Fibroblast of pulmonary artery (primary cell): ENCODE measurements around the gene ACOT2.

ENCODE experiments used
- DNase-seq: peaks from one replicate; pipeline ENCODE4 v3.0.0-alpha.2; 2010; ENCODE audit warnings: low read depth
- H3K4me3 ChIP-seq: replicated peaks from 2 replicates; pipeline ENCODE4 v1.5.1; 2011; ENCODE audit warnings: low read depth, mild to moderate bottlenecking, control low read depth, low read length, moderate library complexity
- TF ChIP-seq, protein P1 (sequence below): IDR thresholded peaks from 2 replicates; pipeline ENCODE4 v1.5.1; 2011; ENCODE audit warnings: mild to moderate bottlenecking, control low read depth, low read length, inconsistent platforms; ENCODE audit errors: missing control alignments

ACOT2 gene

DNA sequence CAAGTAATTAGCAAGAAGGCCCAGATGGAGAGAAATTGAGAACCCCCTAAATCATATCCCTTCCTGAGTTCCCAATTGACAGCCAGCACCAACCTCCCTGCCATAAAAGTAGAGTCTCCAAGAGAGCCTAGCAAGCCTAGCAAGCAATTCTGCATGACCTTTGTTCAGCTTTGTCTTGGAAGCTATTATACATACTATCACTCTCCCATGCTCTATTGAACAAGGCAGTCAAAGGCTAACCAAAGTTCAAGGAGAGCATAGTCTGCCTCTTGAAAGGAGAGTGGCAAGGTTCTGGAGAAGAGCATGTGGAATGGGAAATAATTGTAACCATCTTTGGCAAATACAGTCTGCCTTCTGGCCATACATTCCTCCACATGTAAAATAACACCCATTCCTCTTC, 30.5 kb downstream of the ACOT2 start:
- no peak overlapping the region for H3K4me3 ChIP-seq
- TF ChIP-seq, protein P1, sequence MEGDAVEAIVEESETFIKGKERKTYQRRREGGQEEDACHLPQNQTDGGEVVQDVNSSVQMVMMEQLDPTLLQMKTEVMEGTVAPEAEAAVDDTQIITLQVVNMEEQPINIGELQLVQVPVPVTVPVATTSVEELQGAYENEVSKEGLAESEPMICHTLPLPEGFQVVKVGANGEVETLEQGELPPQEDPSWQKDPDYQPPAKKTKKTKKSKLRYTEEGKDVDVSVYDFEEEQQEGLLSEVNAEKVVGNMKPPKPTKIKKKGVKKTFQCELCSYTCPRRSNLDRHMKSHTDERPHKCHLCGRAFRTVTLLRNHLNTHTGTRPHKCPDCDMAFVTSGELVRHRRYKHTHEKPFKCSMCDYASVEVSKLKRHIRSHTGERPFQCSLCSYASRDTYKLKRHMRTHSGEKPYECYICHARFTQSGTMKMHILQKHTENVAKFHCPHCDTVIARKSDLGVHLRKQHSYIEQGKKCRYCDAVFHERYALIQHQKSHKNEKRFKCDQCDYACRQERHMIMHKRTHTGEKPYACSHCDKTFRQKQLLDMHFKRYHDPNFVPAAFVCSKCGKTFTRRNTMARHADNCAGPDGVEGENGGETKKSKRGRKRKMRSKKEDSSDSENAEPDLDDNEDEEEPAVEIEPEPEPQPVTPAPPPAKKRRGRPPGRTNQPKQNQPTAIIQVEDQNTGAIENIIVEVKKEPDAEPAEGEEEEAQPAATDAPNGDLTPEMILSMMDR: no peak
- no peak for DNase-seq

DNA sequence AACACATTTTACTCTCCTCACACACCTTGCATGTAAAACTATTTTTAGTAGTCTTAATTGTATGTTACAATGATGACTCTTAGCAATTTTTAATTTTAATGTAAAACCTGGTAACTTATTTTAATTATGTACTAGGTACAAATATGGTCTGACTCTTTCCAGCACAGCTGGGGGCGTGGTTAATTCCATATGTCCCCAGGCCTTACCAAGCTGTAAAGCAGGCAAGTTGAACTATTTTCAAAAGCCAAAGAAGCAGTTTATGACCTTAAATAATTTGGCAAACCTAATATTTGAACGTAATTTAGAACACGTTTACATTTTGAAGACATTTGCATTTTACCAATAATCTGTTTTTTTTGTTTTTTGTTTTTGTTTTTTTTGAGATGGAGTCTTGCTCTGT, 34.0 kb downstream of the ACOT2 start:
- DNase-seq: no peak
- H3K4me3 ChIP-seq: no peak overlapping the region
- TF ChIP-seq, protein P1: no peak

DNA sequence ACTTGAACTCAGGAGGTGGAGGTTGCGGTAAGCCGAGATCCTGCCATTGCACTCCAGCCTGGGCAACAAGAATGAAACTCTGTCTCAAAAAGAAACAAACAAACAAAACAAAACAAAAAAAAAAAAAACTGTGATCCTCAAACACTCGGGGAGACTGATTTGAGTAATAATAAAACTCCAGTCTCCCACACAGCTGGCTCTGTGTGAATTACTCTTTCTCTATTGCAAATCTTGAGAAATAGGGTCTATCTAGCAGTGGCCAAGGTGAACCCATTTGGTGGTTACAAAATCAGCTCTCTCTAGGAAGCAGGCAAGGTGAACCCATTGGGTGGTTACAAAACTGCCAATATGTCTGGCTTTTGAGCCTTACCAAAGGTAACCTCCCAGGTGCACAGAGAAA, 37.3 kb downstream of the ACOT2 start:
- no peak for DNase-seq
- TF ChIP-seq, protein P1: no peak
- H3K4me3 ChIP-seq: no peak overlapping the region

DNA sequence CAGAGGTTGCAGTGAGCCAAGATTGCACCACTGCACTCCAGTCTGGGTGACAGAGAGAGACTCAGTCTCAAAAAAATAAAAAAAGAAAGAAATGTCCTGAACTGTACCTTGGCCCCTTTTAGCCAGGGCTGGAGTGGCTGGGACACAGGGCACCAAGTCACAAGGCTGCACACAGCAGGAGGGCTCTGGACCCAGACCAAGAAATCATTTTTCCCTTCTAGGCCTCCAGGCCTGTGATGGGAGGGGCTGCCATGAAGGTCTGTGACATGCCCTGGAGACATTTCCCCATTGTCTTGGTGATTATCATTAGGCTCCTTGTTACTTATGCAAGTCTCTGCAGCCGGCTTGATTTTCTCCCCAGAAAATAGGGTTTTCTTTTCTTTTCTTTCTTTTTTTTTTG, 38.2 kb downstream of the ACOT2 start:
- no peak for DNase-seq
- TF ChIP-seq, protein P1: no peak

DNA sequence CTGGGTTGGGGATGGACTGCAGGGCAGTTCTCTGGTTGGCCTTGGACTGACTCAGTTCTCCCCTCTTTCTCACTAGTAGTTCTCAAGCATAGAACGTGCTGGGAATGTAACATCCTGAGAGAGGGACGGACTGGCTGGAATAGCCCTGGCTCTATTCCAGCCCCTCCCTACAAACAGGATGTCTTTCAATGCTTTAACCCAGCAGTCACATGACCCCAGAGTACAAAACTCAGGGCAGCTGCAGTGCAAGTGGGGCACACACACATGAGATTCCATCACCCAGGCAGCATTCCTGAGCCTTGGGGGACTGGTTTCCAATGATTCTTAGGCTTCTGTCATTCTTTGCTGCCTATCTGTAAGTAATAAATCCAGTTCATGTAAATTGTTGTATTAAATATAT, 41.7 kb downstream of the ACOT2 start:
- H3K4me3 ChIP-seq: no peak overlapping the region
- TF ChIP-seq, protein P1: no peak
- DNase-seq: peak; percentile 58

More for the DNA sequence above, 38.2 kb downstream of the ACOT2 start:
- no peak overlapping the region for H3K4me3 ChIP-seq

DNA sequence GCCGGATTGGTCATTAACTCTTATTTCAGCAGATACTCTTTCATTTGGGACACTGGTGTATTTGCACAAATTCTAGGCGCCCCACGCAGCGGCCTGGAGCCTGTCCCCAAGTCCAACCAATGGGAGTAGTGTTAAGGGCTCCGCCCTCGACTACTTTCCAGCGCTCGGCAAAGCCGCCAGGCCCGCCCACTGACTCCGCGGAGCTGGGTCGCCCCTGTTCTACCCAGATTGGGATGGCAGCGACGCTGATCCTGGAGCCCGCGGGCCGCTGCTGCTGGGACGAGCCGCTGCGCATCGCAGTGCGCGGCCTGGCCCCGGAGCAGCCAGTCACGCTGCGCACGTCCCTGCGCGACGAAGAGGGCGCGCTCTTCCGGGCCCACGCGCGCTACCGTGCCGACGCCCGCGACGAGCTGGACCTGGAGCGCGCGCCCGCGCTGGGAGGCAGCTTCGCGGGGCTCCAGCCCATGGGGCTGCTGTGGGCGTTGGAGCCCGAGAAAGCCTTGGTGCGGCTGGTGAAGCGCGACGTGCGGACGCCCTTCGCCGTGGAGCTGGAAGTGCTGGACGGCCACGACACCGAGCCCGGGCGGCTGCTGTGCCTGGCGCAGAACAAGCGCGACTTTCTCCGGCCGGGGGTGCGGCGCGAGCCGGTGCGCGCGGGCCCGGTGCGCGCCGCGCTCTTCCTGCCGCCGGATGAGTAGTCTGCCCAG, 43.5 kb downstream of the ACOT2 start, which contains the start of gene ACOT6:
ACOT6 (plus strand) TSS at position 179 of the 707 bp plus-strand sequence; CDS start at position 234, 55 bp downstream.
- H3K4me3 ChIP-seq: peak within 1 kb of the TSS; percentile 54
- TF ChIP-seq, protein P1: no peak
- DNase-seq: peak; percentile 69

DNA sequence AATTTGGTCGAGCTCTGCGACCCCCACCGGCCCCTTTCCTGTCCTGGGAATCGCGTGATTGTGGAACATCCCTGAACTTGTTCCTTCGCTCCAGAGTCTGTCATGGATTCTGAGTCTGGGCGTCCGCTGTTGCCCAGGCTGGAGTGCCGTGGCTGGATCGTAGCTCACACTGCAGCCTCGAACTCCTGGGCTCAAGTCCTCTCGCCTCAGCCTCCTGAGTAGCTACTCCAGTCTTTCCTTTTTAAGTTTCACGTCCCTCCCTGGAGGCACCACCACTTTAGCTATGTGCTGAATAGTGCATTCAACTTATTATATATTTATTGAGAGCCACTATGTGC, 44.0 kb downstream of the ACOT2 start:
- TF ChIP-seq, protein P1: no peak
- peak overlapping the region; percentile 54 for H3K4me3 ChIP-seq
- no peak for DNase-seq
